Stomach smooth muscle (tissue), 2 donors: ENCODE results near the gene CRYAB.

Experiments used
- H3K27ac ChIP-seq: one replicate; pipeline ENCODE4 v1.7.0; 2013; ENCODE audit warnings: mild to moderate bottlenecking, low read length, inconsistent platforms
- H3K27me3 ChIP-seq, 2 donors: one replicate each; pipeline ENCODE4 v1.7.0; 2013; ENCODE audit warnings: low read length in 2 of 2; ENCODE audit not compliant: insufficient read depth in 2 of 2, control insufficient read depth in 1 of 2
- H3K36me3 ChIP-seq, 2 donors: one replicate each; pipeline ENCODE4 v1.7.0; 2013; ENCODE audit warnings: low read length in 2 of 2; ENCODE audit not compliant: control insufficient read depth in 2 of 2, insufficient read depth in 2 of 2
- H3K4me1 ChIP-seq: one replicate; pipeline ENCODE4 v1.7.0; 2013; ENCODE audit warnings: low read length; ENCODE audit not compliant: control insufficient read depth, insufficient read depth
- H3K4me3 ChIP-seq, 2 donors: one replicate each; pipeline ENCODE4 v1.7.0; 2013; ENCODE audit warnings: low read length in 2 of 2
- H3K9ac ChIP-seq, 2 donors: one replicate each; pipeline ENCODE4 v1.7.0; 2013; ENCODE audit warnings: low read length in 2 of 2, mild to moderate bottlenecking in 1 of 2
- H3K9me3 ChIP-seq, 2 donors: one replicate each; pipeline ENCODE4 v1.7.0; 2013; ENCODE audit warnings: low read length in 2 of 2; ENCODE audit not compliant: control insufficient read depth in 2 of 2
- donor health status: healthy.
- donor health status: Pancreatic carcinoma.

CRYAB gene

DNA sequence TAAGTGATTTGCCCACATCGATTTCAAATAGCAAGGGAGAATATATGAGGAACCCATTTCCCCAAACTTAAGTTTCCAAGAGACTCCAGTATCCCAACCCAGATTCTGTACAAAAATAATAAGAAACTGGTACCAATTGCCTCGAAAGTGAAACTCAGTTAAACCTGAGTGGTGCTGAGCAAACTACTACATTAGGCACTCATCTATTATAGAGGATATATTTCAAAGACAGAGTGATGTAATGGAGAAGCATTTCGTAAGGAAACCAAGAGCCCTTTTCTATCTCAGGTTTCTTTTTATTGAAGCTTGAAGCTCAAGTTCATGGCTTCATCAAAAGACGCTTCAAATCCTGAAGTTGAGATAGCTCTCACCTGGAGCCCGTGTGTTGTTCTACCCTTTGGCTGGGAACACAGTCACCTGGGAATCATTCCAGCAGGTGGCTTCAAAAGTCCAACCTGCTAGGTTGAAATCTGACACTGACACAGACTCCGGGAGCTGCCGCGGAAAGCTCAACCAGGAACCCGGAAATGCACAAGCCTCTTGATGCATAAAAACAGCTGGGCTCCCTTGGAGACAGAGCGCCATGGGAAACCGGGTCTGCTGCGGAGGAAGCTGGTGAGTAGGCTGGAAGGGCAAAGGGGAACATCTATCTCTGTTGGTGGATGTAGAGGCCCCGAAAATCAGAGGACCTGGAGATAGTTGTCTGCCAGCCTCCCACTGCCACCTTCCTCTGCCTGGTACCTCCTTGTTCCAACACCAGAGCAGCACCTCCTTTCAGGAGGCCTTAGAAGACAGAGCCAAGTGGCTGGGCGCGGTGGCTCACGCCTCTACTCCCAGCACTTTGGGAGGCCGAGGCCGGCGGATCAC, 7.1 kb upstream of the CRYAB start, which contains the start of gene C11orf52:
C11orf52 (plus strand) TSS at position 524 of the 867 bp plus-strand sequence; CDS start at position 584, 60 bp downstream.
- no peak within 1 kb of the TSS for H3K4me3 ChIP-seq
- no peaks in the 10 kb centered on the region for H3K27me3 ChIP-seq
- no peaks in the 10 kb centered on the region for H3K9me3 ChIP-seq
- no peaks in the 10 kb centered on the region for H3K36me3 ChIP-seq
- peaks cover 18% of the 10 kb centered on the region for H3K4me1 ChIP-seq
- no peak within 1 kb of the TSS for H3K27ac ChIP-seq
- H3K9ac ChIP-seq = no peak within 1 kb of the TSS

DNA sequence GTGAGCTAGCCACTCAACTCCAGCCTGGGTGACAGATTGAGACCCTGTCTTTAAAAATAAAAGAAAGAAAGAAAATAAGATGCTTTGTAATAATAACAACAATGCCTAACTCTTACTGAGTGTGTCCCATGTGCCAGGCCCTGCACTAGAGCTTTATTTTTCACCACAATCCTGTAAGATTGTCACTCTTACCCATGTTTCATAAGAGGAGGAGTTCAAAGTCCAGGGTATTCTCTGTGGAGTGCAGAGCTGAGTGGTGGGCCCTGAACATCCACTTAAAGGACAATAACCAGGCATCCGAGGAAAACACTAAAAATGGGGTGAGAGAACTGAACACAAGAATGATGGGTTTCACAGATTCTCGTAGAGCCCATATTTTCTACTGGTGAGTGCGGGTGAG, 6.2 kb upstream of the CRYAB start:
- no peak overlapping the region for H3K4me3 ChIP-seq
- peaks cover 16% of the 10 kb centered on the region for H3K4me1 ChIP-seq
- H3K36me3 ChIP-seq = no peaks in the 10 kb centered on the region
- H3K27ac ChIP-seq = no peak overlapping the region
- no peaks in the 10 kb centered on the region for H3K27me3 ChIP-seq
- no peaks in the 10 kb centered on the region for H3K9me3 ChIP-seq
- no peak overlapping the region for H3K9ac ChIP-seq

DNA sequence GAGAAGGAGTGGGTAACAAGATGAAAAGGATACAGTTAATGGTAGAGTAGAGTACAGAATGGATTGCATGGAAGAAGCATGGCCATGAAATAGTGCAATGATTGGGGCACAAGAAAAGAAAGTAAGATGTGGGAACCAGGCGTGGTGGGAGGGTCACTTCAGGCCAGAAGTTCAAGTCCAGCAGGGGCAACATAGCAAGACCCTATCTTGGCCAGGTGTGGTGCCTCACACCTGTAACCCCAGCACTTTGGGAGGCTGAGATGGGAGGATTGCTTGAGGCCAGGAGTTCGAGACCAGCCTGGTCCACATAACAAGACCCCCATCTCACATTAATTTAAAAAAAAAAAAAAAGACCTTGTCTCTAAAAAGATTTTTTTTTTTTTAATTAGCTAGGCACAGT, 5.7 kb upstream of the CRYAB start:
- no peaks in the 10 kb centered on the region for H3K9me3 ChIP-seq
- no peak overlapping the region for H3K27ac ChIP-seq
- no peak overlapping the region for H3K4me3 ChIP-seq
- no peak overlapping the region for H3K9ac ChIP-seq
- no peaks in the 10 kb centered on the region for H3K27me3 ChIP-seq
- H3K36me3 ChIP-seq = no peaks in the 10 kb centered on the region
- peaks cover 11% of the 10 kb centered on the region for H3K4me1 ChIP-seq

DNA sequence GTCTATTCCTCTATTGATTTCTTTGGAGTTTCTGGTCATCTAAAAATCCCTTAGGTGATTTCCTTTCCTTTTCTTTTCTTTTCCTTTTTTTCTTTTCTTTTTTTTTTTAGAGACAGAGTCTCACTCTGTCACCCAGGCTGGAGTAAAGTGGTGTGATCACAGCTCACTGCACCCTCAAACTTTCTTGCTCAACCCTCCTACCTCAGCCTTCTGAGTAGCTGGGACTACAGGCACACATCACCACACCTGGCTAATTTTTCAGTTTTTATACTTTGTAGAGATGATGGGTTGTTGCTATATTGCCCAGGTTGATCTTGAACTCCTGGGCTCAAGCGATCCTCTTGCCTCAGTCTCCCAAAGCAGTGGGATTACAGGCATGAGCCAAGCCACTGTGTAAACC, 5.2 kb upstream of the CRYAB start:
- H3K9me3 ChIP-seq = no peaks in the 10 kb centered on the region
- H3K27me3 ChIP-seq = no peaks in the 10 kb centered on the region
- H3K27ac ChIP-seq = no peak overlapping the region
- H3K9ac ChIP-seq = no peak overlapping the region
- no peaks in the 10 kb centered on the region for H3K36me3 ChIP-seq
- no peak overlapping the region for H3K4me3 ChIP-seq
- peaks cover 14% of the 10 kb centered on the region for H3K4me1 ChIP-seq

DNA sequence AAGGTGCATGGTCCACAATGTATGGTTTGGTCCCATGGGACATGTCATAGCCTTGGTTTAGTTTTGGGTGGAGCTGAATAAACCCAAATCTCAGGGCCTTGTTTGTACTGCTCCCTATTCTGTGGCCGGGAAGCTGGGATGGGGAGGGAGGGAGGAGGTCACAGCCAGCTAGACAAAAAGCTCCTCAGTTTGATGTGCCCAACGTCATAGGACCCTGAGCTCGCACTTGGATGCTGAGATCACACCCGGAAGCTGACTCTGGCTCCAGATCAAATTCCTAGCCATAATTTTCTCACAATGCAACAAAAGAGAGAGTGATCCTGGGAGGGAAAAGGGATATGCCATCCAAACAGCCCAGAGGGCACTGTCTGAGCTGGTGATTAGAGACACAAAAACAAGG, 2.4 kb upstream of the CRYAB start:
- Histone ChIP-seq H3K9me3 (no peaks in the 10 kb centered on the region), H3K4me3 (peak overlapping the region; percentile 66 to 83), H3K36me3 (peaks cover 1 to 2% of the 10 kb centered on the region in 2 donors), H3K4me1 (peaks cover 40% of the 10 kb centered on the region), H3K27me3 (no peaks in the 10 kb centered on the region), H3K27ac (peak overlapping the region; percentile 94), H3K9ac (peak overlapping the region; percentile 86 to 93)

DNA sequence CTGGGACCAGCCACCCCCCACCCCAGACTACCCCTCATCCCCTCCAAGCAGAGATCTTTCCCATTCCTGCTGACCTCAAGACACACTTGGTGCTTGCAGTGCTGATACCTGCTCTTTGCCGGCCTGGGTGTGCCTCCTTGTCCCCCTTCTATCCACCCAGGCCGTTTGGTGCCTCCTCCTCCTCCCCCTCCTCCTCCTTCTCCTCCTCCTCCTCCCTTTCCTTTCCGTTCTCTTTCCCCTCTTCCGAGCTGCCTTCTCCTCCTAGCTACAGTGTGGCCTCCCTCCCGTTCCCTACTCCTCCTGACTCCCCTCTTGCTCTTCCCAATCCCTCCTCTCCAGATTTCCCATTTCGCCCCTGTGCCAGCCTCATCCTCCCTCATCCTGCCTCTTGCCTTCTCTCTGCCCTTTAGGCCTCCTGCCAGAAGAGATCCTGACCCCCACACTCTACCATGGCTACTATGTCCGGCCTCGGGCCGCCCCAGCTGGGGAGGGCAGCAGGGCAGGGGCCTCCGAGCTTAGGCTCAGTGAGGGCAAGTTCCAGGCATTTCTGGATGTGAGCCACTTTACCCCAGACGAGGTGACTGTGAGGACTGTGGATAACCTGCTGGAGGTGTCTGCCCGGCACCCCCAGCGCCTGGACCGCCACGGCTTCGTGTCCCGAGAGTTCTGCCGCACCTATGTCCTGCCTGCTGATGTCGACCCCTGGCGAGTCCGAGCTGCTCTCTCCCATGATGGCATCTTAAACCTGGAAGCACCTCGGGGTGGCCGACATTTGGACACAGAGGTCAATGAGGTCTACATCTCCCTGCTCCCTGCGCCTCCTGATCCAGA, 1.7 kb upstream of the CRYAB start:
- Histone ChIP-seq H3K27me3 (no peaks in the 10 kb centered on the region), H3K27ac (peak overlapping the region; percentile 94), H3K9ac (peak overlapping the region; percentile 86 to 93), H3K36me3 (peaks cover 2 to 10% of the 10 kb centered on the region in 2 donors), H3K9me3 (no peaks in the 10 kb centered on the region), H3K4me1 (peaks cover 43% of the 10 kb centered on the region), H3K4me3 (peak overlapping the region; percentile 66 to 83)

DNA sequence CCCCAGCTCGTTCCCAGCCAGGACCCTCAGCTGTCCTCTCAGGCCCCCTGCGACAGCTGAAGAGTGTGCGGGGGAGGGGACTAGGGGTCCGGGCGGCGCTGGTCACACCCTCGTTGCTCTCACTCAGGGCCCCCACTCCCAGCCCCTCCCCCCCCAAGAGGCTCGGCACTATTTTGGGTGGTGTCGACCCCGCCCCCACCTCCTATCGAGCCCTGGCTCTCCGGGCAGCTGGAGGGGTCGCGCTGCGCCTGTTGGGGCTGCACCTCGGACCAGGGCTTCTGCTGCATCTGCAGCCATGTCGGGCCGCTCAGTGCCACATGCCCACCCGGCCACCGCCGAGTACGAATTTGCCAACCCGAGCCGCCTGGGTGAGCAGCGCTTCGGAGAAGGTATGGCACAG, 965 bp upstream of the CRYAB start, which contains the start of gene HSPB2:
HSPB2 (plus strand) TSS at position 200 of the 400 bp plus-strand sequence; CDS start at position 296, 96 bp downstream.
- H3K4me1 ChIP-seq = peaks cover 43% of the 10 kb centered on the region
- peak within 1 kb of the TSS; percentile 94 for H3K27ac ChIP-seq
- H3K36me3 ChIP-seq = peaks cover 2 to 14% of the 10 kb centered on the region in 2 donors
- H3K4me3 ChIP-seq = peak within 1 kb of the TSS; percentile 81 to 83
- H3K9ac ChIP-seq = peak within 1 kb of the TSS; percentile 86 to 93
- no peaks in the 10 kb centered on the region for H3K9me3 ChIP-seq
- no peaks in the 10 kb centered on the region for H3K27me3 ChIP-seq

DNA sequence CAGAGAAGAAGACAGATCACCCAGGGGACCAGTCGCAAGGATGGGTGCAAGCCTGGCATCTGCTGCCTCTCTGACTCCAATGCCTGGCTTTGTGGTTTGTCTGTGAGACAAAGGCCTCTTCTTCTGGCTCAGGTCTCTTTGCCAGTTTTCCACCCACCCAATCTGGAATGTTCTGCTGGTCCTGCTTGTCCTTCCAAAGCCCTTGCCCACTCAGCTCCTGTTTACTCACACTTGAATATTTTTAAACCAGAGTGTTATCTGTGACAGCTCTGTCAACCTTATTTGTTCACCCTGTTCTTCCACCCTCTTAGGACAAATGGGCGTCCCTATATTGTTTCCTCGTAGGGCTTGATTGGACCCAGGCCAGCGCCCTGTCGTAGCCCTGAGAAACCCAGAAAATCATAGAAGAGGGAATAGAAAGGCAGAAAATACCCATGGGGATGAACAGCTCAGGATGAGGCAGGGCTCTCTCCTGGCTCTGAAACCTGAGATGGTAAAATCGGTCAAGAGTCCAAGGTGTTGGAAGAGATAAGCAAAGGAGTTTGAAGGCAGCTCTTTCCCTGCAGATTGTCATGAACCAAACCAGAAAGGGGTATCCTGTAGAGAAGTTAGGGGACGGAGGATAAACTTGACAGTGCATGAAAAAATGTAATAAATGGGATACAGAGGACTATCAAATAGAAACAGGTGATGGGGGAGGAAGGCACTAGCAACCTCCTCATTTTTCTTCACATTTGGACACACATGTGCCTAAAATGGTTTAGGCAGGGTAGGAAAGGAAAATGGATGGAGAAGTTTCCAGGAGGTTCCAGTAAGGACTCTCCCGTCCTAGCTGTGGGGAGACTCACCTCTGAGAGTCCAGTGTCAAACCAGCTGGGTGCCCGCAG, 651 bp downstream of the CRYAB start:
- peak overlapping the region; percentile 94 for H3K27ac ChIP-seq
- peak overlapping the region; percentile 81 to 83 for H3K4me3 ChIP-seq
- H3K36me3 ChIP-seq = peaks cover 2 to 14% of the 10 kb centered on the region in 2 donors
- no peaks in the 10 kb centered on the region for H3K27me3 ChIP-seq
- H3K4me1 ChIP-seq = peaks cover 43% of the 10 kb centered on the region
- H3K9me3 ChIP-seq = no peaks in the 10 kb centered on the region
- H3K9ac ChIP-seq = peak overlapping the region; percentile 86 to 89

DNA sequence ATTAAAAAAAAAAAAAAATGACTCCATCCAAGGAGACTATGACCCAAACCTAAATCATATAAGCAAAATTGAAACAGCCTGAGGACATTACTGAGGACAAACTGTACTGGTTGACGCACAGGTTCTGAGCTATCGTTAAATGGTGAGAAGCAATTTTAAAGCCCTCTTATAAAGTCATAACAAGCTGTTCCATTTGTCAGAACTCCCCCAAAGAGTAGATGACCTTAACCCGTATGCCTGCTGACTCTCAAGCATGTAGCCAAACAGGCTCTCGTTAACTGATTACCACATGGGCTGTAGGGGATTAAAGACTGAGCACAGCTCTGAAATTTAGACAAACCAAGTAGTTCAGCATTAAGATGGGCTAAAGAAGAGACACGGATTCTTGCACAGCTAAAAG, 2.2 kb downstream of the CRYAB start:
- H3K4me3 ChIP-seq = peak overlapping the region in 1 of 2 donors; percentile 83
- H3K36me3 ChIP-seq = peaks cover 2 to 14% of the 10 kb centered on the region in 2 donors
- H3K4me1 ChIP-seq = peaks cover 43% of the 10 kb centered on the region
- H3K27me3 ChIP-seq = no peaks in the 10 kb centered on the region
- no peaks in the 10 kb centered on the region for H3K9me3 ChIP-seq
- H3K9ac ChIP-seq = peak overlapping the region; percentile 86 to 89
- H3K27ac ChIP-seq = peak overlapping the region; percentile 94
